Neuronal stem cell (in vitro differentiated cells): ENCODE data around the gene DUSP9.

Experiments
- DNase-seq: peaks from one replicate; pipeline ENCODE4 v3.0.0-alpha.2; 2013; ENCODE audit warnings: low spot score
- H2AFZ ChIP-seq: one replicate; pipeline ENCODE4 v1.6.1; 2013; ENCODE audit warnings: mild to moderate bottlenecking, low read length, inconsistent platforms
- H2AK5ac ChIP-seq: 2 replicates; pipeline ENCODE4 v1.6.1; 2013; ENCODE audit warnings: low read depth, mild to moderate bottlenecking, inconsistent platforms, low read length, moderate library complexity, mixed read lengths
- H2BK120ac ChIP-seq: 2 replicates; pipeline ENCODE4 v1.6.1; 2013; ENCODE audit warnings: low read depth, mild to moderate bottlenecking, inconsistent platforms, low read length, moderate library complexity, mixed read lengths
- H2BK12ac ChIP-seq: one replicate; pipeline ENCODE4 v1.6.1; 2013; ENCODE audit warnings: low read length, inconsistent platforms
- H2BK15ac ChIP-seq: 2 replicates; pipeline ENCODE4 v1.6.1; 2013; ENCODE audit warnings: mild to moderate bottlenecking, low read length, inconsistent platforms, mixed read lengths
- H2BK5ac ChIP-seq: one replicate; pipeline ENCODE4 v1.6.1; 2013; ENCODE audit warnings: inconsistent platforms, mild to moderate bottlenecking, low read length, moderate library complexity
- H3K14ac ChIP-seq: one replicate; pipeline ENCODE4 v1.6.1; 2013; ENCODE audit warnings: low read length, inconsistent platforms
- H3K18ac ChIP-seq: 2 replicates; pipeline ENCODE4 v1.6.1; 2013; ENCODE audit warnings: low read length, inconsistent platforms
- H3K23ac ChIP-seq: 2 replicates; pipeline ENCODE4 v1.6.1; 2013; ENCODE audit warnings: low read depth, mild to moderate bottlenecking, mixed read lengths, low read length, inconsistent platforms; ENCODE audit not compliant: poor library complexity
- H3K27ac ChIP-seq: replicated peaks from 3 replicates; pipeline ENCODE4 v1.5.1; 2013; ENCODE audit warnings: low read length, inconsistent platforms
- H3K27me3 ChIP-seq, 3 experiments: 2 replicates each; pipeline ENCODE4 v1.6.1; 2013; ENCODE audit warnings: low read length in 3 of 3, mild to moderate bottlenecking in 2 of 3, inconsistent platforms in 1 of 3, low read depth in 1 of 3, mixed read lengths in 1 of 3, moderate library complexity in 1 of 3; ENCODE audit not compliant: control insufficient read depth in 3 of 3, insufficient read depth in 3 of 3
- H3K36me3 ChIP-seq, 2 donors: replicated peaks in 1 of 2; 2 replicates each; pipeline ENCODE4 v1.6.1; 2013; ENCODE audit warnings: low read length in 2 of 2; ENCODE audit not compliant: control insufficient read depth in 2 of 2, insufficient read depth in 2 of 2
- H3K4ac ChIP-seq: 2 replicates; pipeline ENCODE4 v1.6.1; 2013; ENCODE audit warnings: inconsistent platforms, mild to moderate bottlenecking, low read length, moderate library complexity
- H3K4me1 ChIP-seq, 2 donors: 1 replicate in 1 of 2; 2 replicates in 1 of 2; pipeline ENCODE4 v1.6.1; 2013; ENCODE audit warnings: low read length in 2 of 2, low read depth in 1 of 2; ENCODE audit not compliant: control insufficient read depth in 2 of 2, insufficient read depth in 1 of 2
- H3K4me2 ChIP-seq: one replicate; pipeline ENCODE4 v1.6.1; 2013; ENCODE audit warnings: mild to moderate bottlenecking, low read length, inconsistent platforms; ENCODE audit not compliant: insufficient read depth, poor library complexity, severe bottlenecking
- H3K4me3 ChIP-seq, 2 donors: 2 replicates each; pipeline ENCODE4 v1.5.1; 2013; ENCODE audit warnings: low read length in 2 of 2, mild to moderate bottlenecking in 2 of 2, inconsistent platforms in 1 of 2, moderate library complexity in 1 of 2
- H3K79me1 ChIP-seq: one replicate; pipeline ENCODE4 v1.6.1; 2013; ENCODE audit warnings: low read depth, mild to moderate bottlenecking, inconsistent platforms, low read length, moderate library complexity
- H3K9ac ChIP-seq: one replicate; pipeline ENCODE4 v1.6.1; 2013; ENCODE audit warnings: mild to moderate bottlenecking, low read depth, low read length, inconsistent platforms; ENCODE audit not compliant: poor library complexity
- H3K9me3 ChIP-seq, 2 donors: replicated peaks in 1 of 2; 2 replicates each; pipeline versions ENCODE3 to v1.6.1; 2013; ENCODE audit warnings: low read length in 2 of 2, mild to moderate bottlenecking in 2 of 2, inconsistent platforms in 1 of 2, low read depth in 1 of 2, mixed read lengths in 1 of 2, moderate library complexity in 1 of 2; ENCODE audit not compliant: control insufficient read depth in 2 of 2, insufficient read depth in 1 of 2
- H4K8ac ChIP-seq: one replicate; pipeline ENCODE4 v1.6.1; 2013; ENCODE audit warnings: low read depth, mild to moderate bottlenecking, inconsistent platforms, low read length, moderate library complexity
- H4K91ac ChIP-seq: one replicate; pipeline ENCODE4 v1.6.1; 2013; ENCODE audit warnings: low read length, low read depth, mild to moderate bottlenecking, inconsistent platforms; ENCODE audit not compliant: poor library complexity
- WGBS, 2 donors: extraction: QIAGEN DNeasy Blood & Tissue Kit; methylation state at CpG; one replicate each; pipeline ENCODE4 v1.1.7; 2013; ENCODE audit warnings: missing lambda C conversion rate in 2 of 2, mixed read lengths in 1 of 2; ENCODE audit not compliant: insufficient read length in 2 of 2, insufficient replicate concordance in 1 of 2; ENCODE audit errors: extremely low coverage in 2 of 2; 5-methylcytosine and 5-hydroxymethylcytosine counted together

The DUSP9 gene

DNA sequence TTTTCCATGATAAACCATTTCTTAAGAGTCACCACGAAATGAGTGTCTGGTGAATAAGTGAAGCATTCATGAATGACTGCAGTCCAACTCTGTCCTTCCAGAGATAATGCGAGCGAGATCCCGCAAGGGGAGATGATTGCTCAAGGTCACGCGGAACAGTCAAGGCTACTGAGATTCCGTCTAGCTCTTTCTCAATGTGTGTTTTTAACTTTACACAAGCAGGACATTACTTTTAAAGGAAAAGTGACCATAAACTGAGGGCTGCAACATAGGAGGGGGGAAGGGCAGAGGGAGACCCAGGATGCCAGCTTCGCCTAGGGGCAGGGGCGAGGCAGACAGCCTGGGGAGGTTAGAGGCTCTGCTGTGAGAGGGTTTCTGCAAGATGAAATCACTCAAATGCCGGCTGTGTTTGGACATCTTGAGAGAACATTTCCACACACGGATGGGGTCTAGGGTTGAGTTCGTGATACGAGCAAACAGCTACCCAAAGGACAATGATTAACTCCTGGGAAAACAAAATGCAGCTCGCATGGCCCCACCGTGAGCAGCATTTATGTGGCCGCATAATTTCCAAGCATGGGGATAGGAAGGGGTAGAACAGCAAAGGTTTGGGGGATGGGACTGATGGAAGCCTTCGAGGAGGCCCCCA is 24.2 kb upstream of the DUSP9 start:
- Histone ChIP-seq H4K91ac (no peak overlapping the region), H3K79me1 (no peaks in the 10 kb centered on the region), H3K14ac (no peak overlapping the region), H2BK15ac (no peak overlapping the region), H3K4me1 (peaks cover 0 to 3% of the 10 kb centered on the region in 2 donors), H3K27me3 (peaks cover 0 to 62% (median 0%) of the 10 kb centered on the region in 3 experiments), H3K23ac (no peak overlapping the region), H2BK12ac (no peak overlapping the region), H4K8ac (no peak overlapping the region), H2BK5ac (no peak overlapping the region), H2BK120ac (no peak overlapping the region), H3K4me2 (no peak overlapping the region), H3K36me3 (no peaks in the 10 kb centered on the region), H3K9ac (no peak overlapping the region), H2AK5ac (no peak overlapping the region), H3K18ac (no peak overlapping the region), H3K27ac (no peak overlapping the region), H3K4me3 (no peak overlapping the region), H2AFZ (no peak overlapping the region), H3K4ac (no peak overlapping the region), H3K9me3 (no peaks in the 10 kb centered on the region)
- DNase-seq = no peak
- no CpG with 5 or more reads among the region's 17 CpGs for WGBS, 2 donors

DNA sequence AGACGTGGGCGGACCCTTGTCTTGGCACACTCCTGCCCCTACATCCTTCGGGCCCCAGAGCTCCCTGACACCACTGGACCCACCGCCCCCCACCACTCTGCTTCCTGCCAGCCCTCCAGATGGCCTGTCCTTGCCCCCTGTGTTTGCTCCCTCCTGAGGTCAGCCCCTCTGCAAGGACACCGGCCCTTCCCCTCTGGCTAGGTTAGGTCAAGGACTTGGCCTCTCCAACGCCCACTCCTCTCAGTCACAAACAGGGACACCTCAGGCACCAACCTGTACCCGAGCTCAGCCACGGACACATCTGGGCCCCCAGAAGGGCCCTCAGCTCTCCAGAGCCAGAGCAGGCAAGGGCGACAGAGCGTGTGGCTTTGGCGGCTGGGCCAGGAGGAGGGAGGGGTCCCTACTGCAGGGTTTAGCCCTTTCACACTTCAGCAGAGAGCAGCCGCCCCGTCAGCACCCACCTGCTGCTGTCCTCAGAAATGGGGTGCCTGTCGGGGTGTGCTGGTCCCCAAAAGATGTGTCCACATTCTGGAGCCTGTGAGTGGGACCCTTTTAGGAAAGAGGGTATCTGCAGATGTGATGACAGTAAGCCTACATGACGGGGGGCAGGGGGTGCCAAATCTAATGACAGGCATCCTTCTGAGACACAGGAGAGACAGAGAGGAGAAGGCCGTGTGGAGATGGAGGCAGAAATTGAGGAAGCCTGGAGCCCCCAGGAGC is 23.5 kb upstream of the DUSP9 start:
- Histone ChIP-seq H3K4me1 (peaks cover 0 to 3% of the 10 kb centered on the region in 2 donors), H3K9me3 (no peaks in the 10 kb centered on the region), H3K18ac (no peak overlapping the region), H3K4me2 (no peak overlapping the region), H3K14ac (no peak overlapping the region), H3K27me3 (peaks cover 0 to 63% (median 0%) of the 10 kb centered on the region in 3 experiments), H4K8ac (no peak overlapping the region), H3K4me3 (no peak overlapping the region), H2AFZ (no peak overlapping the region), H2BK120ac (no peak overlapping the region), H2AK5ac (no peak overlapping the region), H2BK5ac (no peak overlapping the region), H3K4ac (no peak overlapping the region), H3K27ac (no peak overlapping the region), H3K9ac (no peak overlapping the region), H3K36me3 (no peaks in the 10 kb centered on the region), H3K23ac (no peak overlapping the region), H2BK15ac (no peak overlapping the region), H2BK12ac (no peak overlapping the region), H4K91ac (no peak overlapping the region), H3K79me1 (no peaks in the 10 kb centered on the region)
- WGBS, 2 donors = no CpG with 5 or more reads among the region's 16 CpGs
- no peak for DNase-seq

DNA sequence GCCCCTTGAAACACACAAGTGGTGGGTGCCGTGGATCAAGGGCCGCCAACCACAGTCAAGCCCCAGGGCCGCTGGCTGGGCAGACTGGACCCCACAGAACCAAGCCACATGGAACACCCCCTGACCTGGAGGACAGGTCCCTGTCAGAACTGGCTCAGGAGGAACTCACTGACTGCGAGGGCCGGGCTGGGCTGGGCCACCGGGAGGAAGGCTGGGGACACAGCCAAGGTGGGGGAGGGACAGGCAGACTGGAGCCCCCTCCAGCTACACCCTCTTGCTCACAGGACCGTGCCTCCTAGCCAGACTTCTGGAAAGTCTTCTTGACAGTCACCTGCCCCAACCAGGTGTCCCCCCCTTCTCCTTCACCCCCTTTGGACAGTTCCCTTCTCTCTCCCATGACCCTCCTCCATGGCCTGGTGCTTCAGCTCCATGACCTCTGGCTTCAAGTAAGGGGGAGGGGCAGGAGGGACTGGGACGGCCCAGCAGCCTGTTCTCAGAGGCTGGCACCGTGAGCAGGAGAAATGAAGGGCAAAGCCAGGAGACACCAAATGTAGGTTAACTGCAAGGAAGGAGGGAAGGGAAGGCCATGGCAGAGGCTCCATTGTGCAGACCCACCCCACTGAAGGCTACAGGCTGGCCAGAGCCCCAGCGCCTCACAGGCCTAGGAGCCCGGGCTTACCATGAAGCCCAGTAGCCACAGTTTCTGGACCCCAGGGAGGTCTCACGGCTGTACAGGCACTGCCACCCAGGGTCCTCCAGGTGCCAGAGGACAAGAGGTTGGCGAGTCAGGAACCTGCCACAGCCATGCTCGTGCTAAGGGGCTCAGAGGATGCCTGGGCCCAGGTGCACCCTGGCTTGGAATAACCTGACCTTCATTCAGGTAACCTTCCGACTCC is 22.6 kb upstream of the DUSP9 start:
- Histone ChIP-seq H3K4me3 (no peak overlapping the region), H2BK5ac (no peak overlapping the region), H4K91ac (no peak overlapping the region), H4K8ac (no peak overlapping the region), H3K79me1 (no peaks in the 10 kb centered on the region), H3K9ac (no peak overlapping the region), H3K14ac (peak overlapping the region; percentile 94), H3K27ac (no peak overlapping the region), H2BK15ac (no peak overlapping the region), H3K4me1 (peaks cover 0 to 3% of the 10 kb centered on the region in 2 donors), H2AK5ac (no peak overlapping the region), H2AFZ (no peak overlapping the region), H3K9me3 (no peaks in the 10 kb centered on the region), H3K27me3 (peaks cover 0 to 66% (median 0%) of the 10 kb centered on the region in 3 experiments), H3K4me2 (no peak overlapping the region), H2BK12ac (no peak overlapping the region), H3K4ac (no peak overlapping the region), H3K23ac (no peak overlapping the region), H3K18ac (no peak overlapping the region), H2BK120ac (no peak overlapping the region), H3K36me3 (no peaks in the 10 kb centered on the region)
- no CpG with 5 or more reads among the region's 15 CpGs for WGBS, 2 donors
- no peak for DNase-seq
